Nephron (organoid): ENCODE data around the gene WDR54.
"Not testable (repeated sequence)": the region's sequence is repeated elsewhere in the genome, so short reads cannot be mapped to it uniquely, and the experiment has no call there.

Experiments used
- H3K27ac Mint-ChIP-seq, 3 experiments: 2 replicates each; pipeline ENCODE4 v1.8.0; 2020; ENCODE audit warnings: mixed read lengths in 3 of 3, mild to moderate bottlenecking in 2 of 3, moderate library complexity in 1 of 3
- H3K27me3 Mint-ChIP-seq: 2 replicates; pipeline ENCODE4 v1.8.0; 2021; ENCODE audit warnings: low read depth, mild to moderate bottlenecking, moderate library complexity, mixed read lengths
- H3K36me3 Mint-ChIP-seq: 2 replicates; pipeline ENCODE4 v1.8.0; 2020; ENCODE audit warnings: low read depth, mixed read lengths
- H3K4me1 Mint-ChIP-seq: 2 replicates; pipeline ENCODE4 v1.8.0; 2020; ENCODE audit warnings: mixed read lengths
- H3K4me3 Mint-ChIP-seq, 3 experiments: 2 replicates each; pipeline ENCODE4 v1.8.0; 2020; ENCODE audit warnings: mild to moderate bottlenecking in 3 of 3, mixed read lengths in 3 of 3, moderate library complexity in 2 of 3
- H3K9me3 Mint-ChIP-seq: 2 replicates; pipeline ENCODE4 v1.8.0; 2020; ENCODE audit warnings: mixed read lengths
- TF ChIP-seq, protein P1 (sequence below), 3 experiments: fragments of 200-600 bp; sonication (generic); IDR thresholded peaks; one replicate each; pipeline ENCODE4 v1.5.0; 2021; ENCODE audit warnings: antibody characterized with exemption in 3 of 3; ENCODE audit not compliant: unreplicated experiment in 3 of 3

The WDR54 gene

DNA sequence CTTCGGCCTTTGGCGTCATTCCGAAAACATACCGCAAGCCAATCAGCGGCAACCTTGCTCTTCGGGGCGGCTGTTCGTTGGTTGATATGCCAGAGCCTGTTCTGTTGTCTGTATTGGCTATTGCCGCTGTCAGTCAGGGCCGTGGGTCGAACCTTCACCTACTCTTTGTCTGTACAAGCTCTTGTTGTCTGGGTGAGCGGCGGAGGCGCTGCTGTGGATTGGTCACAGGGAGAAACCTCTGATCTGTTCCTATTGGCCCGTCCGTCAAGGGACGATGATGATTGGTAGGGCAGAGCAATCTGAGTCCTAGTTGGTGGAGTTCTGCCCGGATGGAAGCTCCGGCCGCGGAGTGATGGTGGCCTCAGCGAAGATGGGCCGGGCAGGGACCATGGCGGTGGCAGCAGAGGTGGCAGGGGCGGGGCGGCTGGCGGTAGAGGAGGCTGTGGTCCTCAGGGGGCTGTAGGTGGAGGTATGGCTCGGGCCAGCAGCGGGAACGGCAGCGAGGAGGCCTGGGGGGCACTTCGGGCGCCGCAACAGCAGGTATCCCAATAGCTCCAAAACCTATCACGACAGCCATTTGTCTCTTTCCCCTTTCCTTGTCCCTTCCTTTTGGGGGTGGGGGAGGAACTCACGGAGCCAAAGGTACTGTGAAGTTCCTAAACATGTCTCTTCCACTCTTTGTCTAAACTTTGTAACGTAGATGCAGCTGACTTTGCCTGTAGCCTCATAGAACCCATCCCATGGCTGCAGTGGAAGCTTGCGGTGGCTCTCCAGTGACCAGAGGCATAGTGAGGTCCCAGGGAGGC lies 36.8 kb downstream of the WDR54 start, which contains the start of gene WBP1:
WBP1 (plus strand) TSS at position 307 of the 806 bp plus-strand sequence; CDS start at position 472, 165 bp downstream.
- H3K4me3 Mint-ChIP-seq, result peak within 1 kb of the TSS; percentile 94 to 97 (median 96)
- peaks cover 48% of the 10 kb centered on the region for H3K4me1 Mint-ChIP-seq
- TF ChIP-seq, protein P1, sequence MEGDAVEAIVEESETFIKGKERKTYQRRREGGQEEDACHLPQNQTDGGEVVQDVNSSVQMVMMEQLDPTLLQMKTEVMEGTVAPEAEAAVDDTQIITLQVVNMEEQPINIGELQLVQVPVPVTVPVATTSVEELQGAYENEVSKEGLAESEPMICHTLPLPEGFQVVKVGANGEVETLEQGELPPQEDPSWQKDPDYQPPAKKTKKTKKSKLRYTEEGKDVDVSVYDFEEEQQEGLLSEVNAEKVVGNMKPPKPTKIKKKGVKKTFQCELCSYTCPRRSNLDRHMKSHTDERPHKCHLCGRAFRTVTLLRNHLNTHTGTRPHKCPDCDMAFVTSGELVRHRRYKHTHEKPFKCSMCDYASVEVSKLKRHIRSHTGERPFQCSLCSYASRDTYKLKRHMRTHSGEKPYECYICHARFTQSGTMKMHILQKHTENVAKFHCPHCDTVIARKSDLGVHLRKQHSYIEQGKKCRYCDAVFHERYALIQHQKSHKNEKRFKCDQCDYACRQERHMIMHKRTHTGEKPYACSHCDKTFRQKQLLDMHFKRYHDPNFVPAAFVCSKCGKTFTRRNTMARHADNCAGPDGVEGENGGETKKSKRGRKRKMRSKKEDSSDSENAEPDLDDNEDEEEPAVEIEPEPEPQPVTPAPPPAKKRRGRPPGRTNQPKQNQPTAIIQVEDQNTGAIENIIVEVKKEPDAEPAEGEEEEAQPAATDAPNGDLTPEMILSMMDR (IDR thresholded peaks at IDR 0.05; ENCODE audit: unreplicated experiment in 3 of 3), result no peak
- peaks cover 11% of the 10 kb centered on the region for H3K36me3 Mint-ChIP-seq
- no peaks in the 10 kb centered on the region for H3K27me3 Mint-ChIP-seq
- H3K27ac Mint-ChIP-seq, result peak within 1 kb of the TSS; percentile 83 to 99 (median 96)
- no peaks in the 10 kb centered on the region for H3K9me3 Mint-ChIP-seq

DNA sequence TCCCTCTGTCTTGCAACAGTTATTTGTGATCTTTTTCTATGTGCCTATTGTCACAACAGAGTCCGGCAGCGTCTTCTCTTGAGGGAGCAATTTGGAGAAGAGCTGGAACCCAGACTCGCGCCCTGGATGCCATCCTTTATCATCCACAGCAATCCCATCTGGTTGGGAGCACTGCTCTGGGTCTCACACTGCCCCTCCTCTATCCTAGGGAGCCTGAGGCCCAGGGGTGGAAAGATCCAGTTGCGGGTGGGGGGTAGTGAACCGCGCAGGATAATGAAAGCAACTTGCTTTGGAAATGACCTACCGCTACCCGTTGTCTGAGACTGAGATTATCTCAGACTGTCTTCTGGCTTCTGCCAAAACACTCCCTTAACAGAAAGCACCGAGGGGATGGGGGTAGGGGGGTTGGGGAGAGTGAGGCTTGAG lies 37.4 kb downstream of the WDR54 start:
- Mint-ChIP-seq H3K27ac (peak overlapping the region; percentile 83 to 99 (median 96)), H3K36me3 (peaks cover 11% of the 10 kb centered on the region), H3K4me3 (peak overlapping the region; percentile 94 to 97 (median 96)), H3K4me1 (peaks cover 49% of the 10 kb centered on the region), H3K9me3 (no peaks in the 10 kb centered on the region), H3K27me3 (no peaks in the 10 kb centered on the region)
- TF ChIP-seq, protein P1 (IDR thresholded peaks at IDR 0.05; ENCODE audit: unreplicated experiment in 3 of 3), result no peak

DNA sequence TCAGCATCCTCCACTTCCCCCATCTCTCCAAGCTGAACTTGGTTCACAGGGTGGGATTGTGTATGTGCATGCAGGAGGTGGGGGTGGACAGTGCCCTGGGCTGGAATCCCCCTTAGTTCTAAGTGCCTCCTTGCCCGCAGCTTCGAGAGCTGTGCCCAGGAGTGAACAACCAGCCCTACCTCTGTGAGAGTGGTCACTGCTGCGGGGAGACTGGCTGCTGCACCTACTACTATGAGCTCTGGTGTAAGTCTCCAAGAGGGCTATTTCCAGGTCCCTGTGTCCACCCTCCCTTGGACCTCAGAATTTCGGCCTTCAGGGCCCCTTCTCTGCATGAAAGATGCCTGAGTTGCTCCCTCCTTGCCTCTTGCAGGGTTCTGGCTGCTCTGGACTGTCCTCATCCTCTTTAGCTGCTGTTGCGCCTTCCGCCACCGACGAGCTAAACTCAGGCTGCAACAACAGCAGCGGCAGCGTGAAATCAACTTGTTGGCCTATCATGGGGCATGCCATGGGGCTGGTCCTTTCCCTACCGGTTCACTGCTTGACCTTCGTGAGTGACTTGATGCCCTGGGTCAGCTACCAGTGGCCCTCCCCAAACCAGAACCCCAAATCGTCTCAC lies 38.1 kb downstream of the WDR54 start:
- not testable (repeated sequence) for H3K27me3 Mint-ChIP-seq, H3K9me3 Mint-ChIP-seq
- peak overlapping the region; percentile 94 to 97 (median 96) for H3K4me3 Mint-ChIP-seq
- peak overlapping the region; percentile 83 to 99 (median 96) for H3K27ac Mint-ChIP-seq
- peaks cover 11% of the 10 kb centered on the region for H3K36me3 Mint-ChIP-seq
- peaks cover 46% of the 10 kb centered on the region for H3K4me1 Mint-ChIP-seq

DNA sequence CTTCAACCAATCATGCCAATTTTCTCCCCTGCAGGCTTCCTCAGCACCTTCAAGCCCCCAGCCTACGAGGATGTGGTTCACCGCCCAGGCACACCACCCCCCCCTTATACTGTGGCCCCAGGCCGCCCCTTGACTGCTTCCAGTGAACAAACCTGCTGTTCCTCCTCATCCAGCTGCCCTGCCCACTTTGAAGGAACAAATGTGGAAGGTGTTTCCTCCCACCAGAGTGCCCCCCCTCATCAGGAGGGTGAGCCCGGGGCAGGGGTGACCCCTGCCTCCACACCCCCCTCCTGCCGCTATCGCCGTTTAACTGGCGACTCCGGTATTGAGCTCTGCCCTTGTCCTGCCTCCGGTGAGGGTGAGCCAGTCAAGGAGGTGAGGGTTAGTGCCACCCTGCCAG lies 38.7 kb downstream of the WDR54 start:
- Mint-ChIP-seq H3K4me3 (peak overlapping the region; percentile 94 to 97 (median 96)), H3K36me3 (peaks cover 11% of the 10 kb centered on the region), H3K4me1 (peaks cover 40% of the 10 kb centered on the region), H3K27ac (peak overlapping the region; percentile 35 to 99 (median 83))
- H3K27me3 Mint-ChIP-seq, H3K9me3 Mint-ChIP-seq: not testable (repeated sequence)

DNA sequence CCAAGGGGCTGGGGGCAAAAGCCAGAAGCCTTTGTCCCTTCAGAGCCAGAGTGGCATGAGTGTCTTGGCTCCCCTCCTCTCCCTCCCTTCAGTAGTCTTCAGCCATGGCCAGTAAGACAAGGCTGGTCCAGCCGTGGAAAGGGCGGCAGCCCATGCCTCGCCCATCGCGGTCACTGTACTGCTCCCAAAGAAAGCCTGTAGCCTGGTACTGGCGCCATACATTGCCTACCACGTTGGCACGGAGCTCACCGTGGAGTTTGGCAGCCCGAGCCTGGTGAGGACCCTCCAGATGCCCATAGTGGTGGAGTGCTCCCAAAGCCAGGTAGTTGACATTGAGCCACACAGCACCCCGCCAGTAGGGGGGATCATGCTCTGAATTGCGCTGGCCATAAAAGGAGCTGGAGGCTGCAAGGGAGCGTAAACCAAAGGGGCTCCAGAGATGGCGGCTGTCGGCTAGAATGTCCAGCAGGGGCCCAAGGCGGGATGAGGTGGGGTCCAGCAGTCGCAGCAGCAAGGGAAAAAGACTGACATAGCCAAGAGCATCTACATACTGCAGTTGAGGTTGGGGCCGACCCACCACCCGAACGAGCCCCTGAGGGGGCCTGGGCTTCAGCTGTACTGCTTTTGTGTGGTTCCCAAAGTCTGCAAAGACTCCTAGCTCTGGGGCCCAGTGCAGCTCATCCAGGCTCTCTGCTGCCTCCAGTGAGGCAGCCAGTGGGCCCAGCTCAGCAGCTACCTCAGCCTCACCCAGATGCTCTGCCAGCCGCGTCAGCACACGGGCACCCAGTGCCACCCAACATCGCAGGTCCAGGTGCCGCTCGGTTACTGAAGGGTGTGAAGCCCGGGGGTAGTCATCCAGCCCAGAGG lies 39.9 kb downstream of the WDR54 start:
- H3K9me3 Mint-ChIP-seq, result no peaks in the 10 kb centered on the region
- H3K4me1 Mint-ChIP-seq, result peaks cover 32% of the 10 kb centered on the region
- H3K4me3 Mint-ChIP-seq, result peak overlapping the region; percentile 57 to 75 (median 60)
- peaks cover 11% of the 10 kb centered on the region for H3K36me3 Mint-ChIP-seq
- TF ChIP-seq, protein P1 (IDR thresholded peaks at IDR 0.05; ENCODE audit: unreplicated experiment in 3 of 3), result no peak
- H3K27ac Mint-ChIP-seq, result no peak overlapping the region
- H3K27me3 Mint-ChIP-seq, result no peaks in the 10 kb centered on the region

DNA sequence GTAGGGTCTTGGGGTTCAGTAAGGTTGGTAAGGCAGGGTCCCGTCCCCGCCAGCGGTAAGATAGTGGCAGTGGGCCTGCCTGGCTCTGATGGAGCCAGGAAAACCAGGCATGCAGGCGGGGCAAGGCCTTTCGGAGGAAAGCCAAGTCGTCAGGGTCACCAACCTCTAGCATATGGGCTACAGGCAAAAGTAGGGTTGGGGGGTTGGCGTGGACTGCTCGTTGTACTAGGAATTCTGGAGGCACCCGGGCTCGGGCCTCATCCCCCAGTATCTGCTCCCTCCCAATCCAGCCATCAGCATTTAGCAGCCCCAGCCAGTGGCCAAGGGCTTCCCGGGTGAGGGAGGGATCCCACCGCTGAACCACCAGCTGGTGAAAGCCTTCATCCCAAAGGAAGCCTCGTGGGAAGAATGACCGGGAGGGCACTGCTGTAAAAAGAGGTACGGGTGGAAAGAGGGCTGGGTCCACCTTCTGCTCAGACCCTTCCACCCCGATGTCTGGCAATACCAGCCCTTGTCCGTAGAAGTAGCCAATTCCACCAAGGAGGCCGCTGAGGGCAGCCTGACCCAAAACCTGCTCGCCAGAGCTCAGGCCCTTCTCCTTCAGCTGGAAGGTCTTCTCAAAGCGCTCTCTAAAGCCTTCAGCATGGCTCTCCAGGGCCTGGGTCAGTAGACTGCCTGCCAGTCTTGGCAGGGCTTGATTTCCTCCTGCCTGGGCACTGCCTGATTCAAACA lies 40.7 kb downstream of the WDR54 start:
- Mint-ChIP-seq H3K27ac (peak overlapping the region in 1 of 3 experiments; percentile 47), H3K4me3 (peak overlapping the region; percentile 70 to 89 (median 85)), H3K4me1 (peaks cover 24% of the 10 kb centered on the region), H3K36me3 (peaks cover 11% of the 10 kb centered on the region), H3K9me3 (no peaks in the 10 kb centered on the region), H3K27me3 (no peaks in the 10 kb centered on the region)
- TF ChIP-seq, protein P1 (IDR thresholded peaks at IDR 0.05; ENCODE audit: unreplicated experiment in 3 of 3), result no peak
